CD8-positive, alpha-beta memory T cell (primary cell): ENCODE results near the gene ZNF829. TPM values are rescaled to one million over a fixed set of nuclear protein-coding genes. Genes with fewer than 3 reads are reported as not detected.

Experiments
- CTCF ChIA-PET: fragments of 350-600 bp; sonication (Branson Sonifier 250); formaldehyde crosslinking; loops from one replicate; lab custom pipeline; 2021; ENCODE audit warnings: antibody characterized with exemption; lab: Charles Lee
- POLR2A ChIA-PET: fragments of 350-600 bp; sonication (Branson Sonifier 250); formaldehyde crosslinking; loops from one replicate; lab custom pipeline; 2021; ENCODE audit warnings: antibody characterized with exemption; lab: Charles Lee
- DNase-seq, 5 donors: peaks; one replicate each; pipeline versions ENCODE4 v3.0.0 to v3.0.0-alpha.2; 2020 to 2022; ENCODE audit warnings: mixed read lengths in 1 of 5
- H3K27ac ChIP-seq: one replicate; pipeline ENCODE4 v1.7.0; 2013; ENCODE audit warnings: low read depth, mild to moderate bottlenecking, low read length, moderate library complexity
- H3K27me3 ChIP-seq: 2 replicates; pipeline ENCODE4 v1.7.0; 2013; ENCODE audit warnings: low read length, mild to moderate bottlenecking; ENCODE audit not compliant: insufficient read depth, poor library complexity, severe bottlenecking
- H3K36me3 ChIP-seq: 2 replicates; pipeline ENCODE4 v1.7.0; 2013; ENCODE audit warnings: mild to moderate bottlenecking, low read length, moderate library complexity; ENCODE audit not compliant: insufficient read depth
- H3K4me1 ChIP-seq: 2 replicates; pipeline ENCODE4 v1.7.0; 2013; ENCODE audit warnings: mild to moderate bottlenecking, low read length, moderate library complexity; ENCODE audit not compliant: insufficient read depth
- H3K4me3 ChIP-seq: 2 replicates; pipeline ENCODE4 v1.7.0; 2013; ENCODE audit warnings: mild to moderate bottlenecking, low read length
- H3K9me3 ChIP-seq: 2 replicates; pipeline ENCODE4 v1.7.0; 2013; ENCODE audit warnings: mild to moderate bottlenecking, low read length
- H3K27ac Mint-ChIP-seq, 8 donors: one replicate each; pipeline ENCODE4 v1.8.0; 2020 to 2021; ENCODE audit warnings: mixed read lengths in 8 of 8, mild to moderate bottlenecking in 6 of 8, inconsistent platforms in 3 of 8, moderate library complexity in 3 of 8
- H3K27me3 Mint-ChIP-seq, 2 donors: one replicate each; pipeline ENCODE4 v1.8.0; 2020 to 2021; ENCODE audit warnings: mixed read lengths in 2 of 2, mild to moderate bottlenecking in 1 of 2, moderate library complexity in 1 of 2
- H3K36me3 Mint-ChIP-seq, 3 donors: one replicate each; pipeline ENCODE4 v1.8.0; 2020 to 2021; ENCODE audit warnings: mixed read lengths in 3 of 3, inconsistent platforms in 1 of 3, mild to moderate bottlenecking in 1 of 3
- H3K4me1 Mint-ChIP-seq, 3 donors: one replicate each; pipeline ENCODE4 v1.8.0; 2020 to 2021; ENCODE audit warnings: mixed read lengths in 3 of 3, inconsistent platforms in 1 of 3, mild to moderate bottlenecking in 1 of 3
- H3K4me3 Mint-ChIP-seq, 7 donors: one replicate each; pipeline ENCODE4 v1.8.0; 2020 to 2021; ENCODE audit warnings: mixed read lengths in 7 of 7, mild to moderate bottlenecking in 6 of 7, moderate library complexity in 4 of 7, inconsistent platforms in 2 of 7
- H3K9me3 Mint-ChIP-seq, 5 donors: one replicate each; pipeline ENCODE4 v1.8.0; 2020 to 2022; ENCODE audit warnings: mixed read lengths in 5 of 5, mild to moderate bottlenecking in 3 of 5, moderate library complexity in 2 of 5, inconsistent platforms in 1 of 5
- polyA plus RNA-seq: library from polyadenylated mRNA; unstranded; fragments of 300-500 nt; fragmentation: Illumina TruSeq; gene quantifications from one replicate; pipeline ENCODE4 v1.2.3, GENCODE V29; 2021
- total RNA-seq, 2 experiments: library from RNA; stranded (reverse); gene quantifications; one replicate each; pipeline ENCODE4 v1.2.3, GENCODE V29; 2021

Gene ZNF829
- total and polyA plus RNA-seq, 3 experiments from 2014 or later, result 4.9 to 7.7 (median 5.9) TPM

DNA sequence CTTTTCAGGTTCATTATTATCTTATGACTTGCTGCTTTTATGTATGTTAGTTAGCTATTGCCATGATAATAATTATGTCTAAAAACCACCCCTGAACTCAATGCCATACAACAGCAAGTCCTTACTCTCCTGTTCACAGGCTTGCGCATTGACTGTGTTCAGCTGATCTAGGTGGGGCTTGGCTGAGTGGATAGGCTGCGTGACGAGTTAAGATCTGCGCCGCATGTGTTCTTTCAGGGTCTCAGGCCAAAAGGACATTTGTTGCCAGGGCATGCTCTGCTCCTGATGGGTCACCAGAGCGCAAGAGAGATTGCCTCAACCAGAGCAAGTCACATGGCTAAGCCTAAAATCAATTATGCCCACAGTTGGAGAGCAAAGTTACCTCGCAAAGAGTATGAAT, 900 bp upstream of the ZNF829 start:
- no peaks in the 10 kb centered on the region for H3K9me3 ChIP-seq
- Mint-ChIP-seq H3K4me3 (peak overlapping the region; percentile 88 to 96 (median 92)), H3K27ac (peak overlapping the region; percentile 70 to 99 (median 94)), H3K36me3 (peaks cover 31 to 66% (median 64%) of the 10 kb centered on the region in 3 donors), H3K4me1 (peaks cover 32 to 46% (median 35%) of the 10 kb centered on the region in 3 donors), H3K27me3 (no peaks in the 10 kb centered on the region), H3K9me3 (peaks cover 2 to 19% (median 8%) of the 10 kb centered on the region in 5 donors)
- H3K27me3 ChIP-seq, result no peaks in the 10 kb centered on the region
- POLR2A ChIA-PET, result no interaction called here
- CTCF ChIA-PET, result no interaction called here
- peaks cover 2% of the 10 kb centered on the region for H3K36me3 ChIP-seq
- peak overlapping the region; percentile 79 for H3K4me3 ChIP-seq
- no peak overlapping the region for H3K27ac ChIP-seq
- peaks cover 9% of the 10 kb centered on the region for H3K4me1 ChIP-seq
- DNase-seq, result no peak

GRCh38 chr19:36898422-36898821, 17.7 kb downstream of the ZNF829 start:
- ChIA-PET POLR2A (no interaction called here), CTCF (no interaction called here)
- no peaks in the 10 kb centered on the region for H3K27me3 Mint-ChIP-seq
- Histone ChIP-seq H3K4me1 (no peaks in the 10 kb centered on the region), H3K27me3 (no peaks in the 10 kb centered on the region), H3K27ac (no peak overlapping the region), H3K9me3 (peaks cover 47% of the 10 kb centered on the region), H3K4me3 (no peak overlapping the region), H3K36me3 (peaks cover 19% of the 10 kb centered on the region)
- H3K27ac Mint-ChIP-seq, result no peak overlapping the region
- no peak overlapping the region for H3K4me3 Mint-ChIP-seq
- peaks cover 61 to 92% (median 86%) of the 10 kb centered on the region in 5 donors for H3K9me3 Mint-ChIP-seq
- H3K36me3 Mint-ChIP-seq, result peaks cover 55 to 88% (median 86%) of the 10 kb centered on the region in 3 donors
- DNase-seq, result no peak
- peaks cover 0 to 2% (median 0%) of the 10 kb centered on the region in 3 donors for H3K4me1 Mint-ChIP-seq

- Histone ChIP-seq H3K9me3 (peaks cover 76% of the 10 kb centered on the region), H3K4me3 (no peak overlapping the region), H3K27ac (no peak overlapping the region), H3K4me1 (no peaks in the 10 kb centered on the region), H3K27me3 (no peaks in the 10 kb centered on the region), H3K36me3 (peaks cover 40% of the 10 kb centered on the region)
- Mint-ChIP-seq H3K9me3 (peaks cover 63 to 94% (median 91%) of the 10 kb centered on the region in 5 donors), H3K4me3 (no peak overlapping the region), H3K27ac (no peak overlapping the region), H3K36me3 (peaks cover 54 to 89% (median 81%) of the 10 kb centered on the region in 3 donors), H3K4me1 (peaks cover 0 to 2% (median 0%) of the 10 kb centered on the region in 3 donors), H3K27me3 (no peaks in the 10 kb centered on the region)
- no peak for DNase-seq
- ChIA-PET POLR2A (no interaction called here), CTCF (no interaction called here)
Measured at GRCh38 chr19:36894849-36895383, 21.2 kb downstream of the ZNF829 start.

DNA sequence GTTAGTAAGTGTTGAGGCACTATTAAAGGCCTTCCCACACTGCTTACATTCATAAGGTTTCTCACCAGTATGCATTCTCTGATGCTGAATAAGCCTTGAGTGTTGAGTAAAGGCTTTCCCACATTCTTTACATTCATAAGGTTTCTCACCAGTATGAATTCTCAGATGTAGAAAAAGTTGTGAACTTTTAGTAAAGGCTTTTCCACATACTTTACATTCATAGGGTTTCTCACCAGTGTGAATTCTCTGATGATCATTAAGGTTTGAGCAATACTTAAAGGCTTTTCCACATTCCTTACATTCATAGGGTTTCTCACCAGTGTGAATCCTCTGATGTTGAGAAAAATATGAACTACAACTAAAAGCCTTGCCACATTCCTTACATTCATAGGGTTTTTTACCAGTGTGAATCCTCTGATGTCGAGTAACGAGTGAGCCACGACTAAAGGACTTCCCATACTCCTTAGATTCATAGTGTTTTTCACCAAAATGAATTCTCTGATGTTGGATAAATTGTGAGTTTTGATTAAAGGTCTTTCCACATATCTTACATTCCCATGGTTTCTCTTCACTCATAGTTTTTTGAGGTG, 24.2 kb downstream of the ZNF829 start:
- peaks cover 74% of the 10 kb centered on the region for H3K9me3 ChIP-seq
- peak overlapping the region; percentile 28 for H3K4me3 ChIP-seq
- CTCF ChIA-PET, result no interaction called here
- H3K36me3 ChIP-seq, result peaks cover 33% of the 10 kb centered on the region
- POLR2A ChIA-PET, result no interaction called here
- peaks cover 56 to 95% (median 88%) of the 10 kb centered on the region in 5 donors for H3K9me3 Mint-ChIP-seq
- H3K4me1 Mint-ChIP-seq, result peaks cover 0 to 2% (median 0%) of the 10 kb centered on the region in 3 donors
- H3K27me3 ChIP-seq, result no peaks in the 10 kb centered on the region
- H3K27ac ChIP-seq, result no peak overlapping the region
- DNase-seq, result no peak
- peaks cover 36 to 79% (median 70%) of the 10 kb centered on the region in 3 donors for H3K36me3 Mint-ChIP-seq
- no peaks in the 10 kb centered on the region for H3K4me1 ChIP-seq
- H3K27me3 Mint-ChIP-seq, result no peaks in the 10 kb centered on the region
- no peak overlapping the region for H3K27ac Mint-ChIP-seq
- H3K4me3 Mint-ChIP-seq, result no peak overlapping the region

DNA sequence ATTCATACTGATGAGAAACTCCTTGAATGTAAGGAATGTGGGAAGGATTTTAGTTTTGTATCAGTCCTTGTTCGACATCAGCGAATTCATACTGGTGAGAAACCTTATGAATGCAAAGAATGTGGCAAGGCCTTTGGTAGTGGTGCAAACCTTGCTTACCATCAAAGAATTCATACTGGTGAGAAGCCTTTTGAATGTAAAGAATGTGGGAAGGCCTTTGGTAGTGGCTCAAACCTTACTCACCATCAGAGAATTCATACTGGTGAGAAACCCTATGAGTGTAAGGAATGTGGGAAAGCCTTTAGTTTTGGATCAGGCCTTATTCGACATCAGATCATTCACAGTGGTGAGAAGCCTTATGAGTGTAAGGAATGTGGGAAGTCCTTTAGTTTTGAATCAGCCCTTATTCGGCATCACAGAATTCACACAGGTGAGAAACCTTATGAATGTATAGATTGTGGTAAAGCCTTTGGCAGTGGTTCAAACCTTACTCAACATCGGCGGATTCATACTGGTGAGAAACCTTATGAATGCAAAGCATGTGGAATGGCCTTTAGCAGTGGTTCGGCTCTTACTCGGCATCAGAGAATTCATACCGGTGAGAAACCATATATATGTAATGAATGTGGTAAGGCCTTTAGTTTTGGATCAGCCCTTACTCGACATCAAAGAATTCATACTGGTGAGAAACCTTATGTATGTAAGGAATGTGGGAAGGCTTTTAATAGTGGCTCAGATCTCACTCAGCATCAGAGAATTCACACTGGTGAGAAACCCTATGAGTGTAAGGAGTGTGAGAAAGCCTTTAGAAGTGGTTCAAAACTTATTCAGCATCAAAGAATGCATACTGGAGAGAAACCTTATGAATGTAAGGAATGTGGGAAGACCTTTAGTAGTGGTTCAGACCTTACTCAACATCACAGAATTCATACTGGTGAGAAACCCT, 38.8 kb downstream of the ZNF829 start:
- H3K4me3 ChIP-seq, result peak overlapping the region; percentile 2
- H3K36me3 Mint-ChIP-seq, result peaks cover 41 to 74% (median 73%) of the 10 kb centered on the region in 3 donors
- no peaks in the 10 kb centered on the region for H3K4me1 ChIP-seq
- DNase-seq, result no peak
- H3K4me3 Mint-ChIP-seq, result no peak overlapping the region
- H3K27ac ChIP-seq, result no peak overlapping the region
- CTCF ChIA-PET, result no interaction called here
- no peak overlapping the region for H3K27ac Mint-ChIP-seq
- POLR2A ChIA-PET, result no interaction called here
- H3K9me3 Mint-ChIP-seq, result peaks cover 44 to 87% (median 84%) of the 10 kb centered on the region in 5 donors
- peaks cover 33% of the 10 kb centered on the region for H3K36me3 ChIP-seq
- H3K27me3 ChIP-seq, result no peaks in the 10 kb centered on the region
- H3K9me3 ChIP-seq, result peaks cover 59% of the 10 kb centered on the region
- no peaks in the 10 kb centered on the region for H3K27me3 Mint-ChIP-seq
- no peaks in the 10 kb centered on the region for H3K4me1 Mint-ChIP-seq

- H3K9me3 Mint-ChIP-seq, result peaks cover 5 to 20% (median 13%) of the 10 kb centered on the region in 5 donors
- H3K27me3 ChIP-seq, result no peaks in the 10 kb centered on the region
- H3K4me1 ChIP-seq, result peaks cover 18% of the 10 kb centered on the region
- H3K9me3 ChIP-seq, result no peaks in the 10 kb centered on the region
- peak overlapping the region in 2 of 8 donors; percentile 48 to 58 for H3K27ac Mint-ChIP-seq
- no peak overlapping the region for H3K27ac ChIP-seq
- H3K4me3 ChIP-seq, result peak overlapping the region; percentile 91
- ChIA-PET CTCF (no interaction called here), POLR2A (interaction anchor here (0.6 to 1.1 kb wide), 4 partner anchors 14 to 324 kb away, joined by 3 to 14 read pairs (median 3); partner anchors contain the start of gene ZNF260)
- peaks cover 21 to 36% (median 30%) of the 10 kb centered on the region in 3 donors for H3K36me3 Mint-ChIP-seq
- H3K27me3 Mint-ChIP-seq, result no peaks in the 10 kb centered on the region
- no peak overlapping the region for H3K4me3 Mint-ChIP-seq
- peaks cover 10% of the 10 kb centered on the region for H3K36me3 ChIP-seq
- H3K4me1 Mint-ChIP-seq, result peaks cover 5 to 32% (median 19%) of the 10 kb centered on the region in 3 donors
- DNase-seq, result no peak
Measured at GRCh38 chr19:36851898-36852297, 64.2 kb downstream of the ZNF829 start.

GRCh38 chr19:36850559-36851442, 65.3 kb downstream of the ZNF829 start, which contains the start of gene ZNF345:
Gene ZNF345, plus strand, starts transcription at chr19:36850876. Its CDS starts 25,955 bp downstream, at chr19:36876831.
- peaks cover 18% of the 10 kb centered on the region for H3K4me1 ChIP-seq
- Mint-ChIP-seq H3K36me3 (peaks cover 19 to 33% (median 23%) of the 10 kb centered on the region in 3 donors), H3K4me1 (peaks cover 11 to 30% (median 19%) of the 10 kb centered on the region in 3 donors), H3K4me3 (no peak within 1 kb of the TSS), H3K27me3 (no peaks in the 10 kb centered on the region), H3K27ac (no peak within 1 kb of the TSS), H3K9me3 (peaks cover 3 to 11% (median 6%) of the 10 kb centered on the region in 5 donors)
- DNase-seq, result peak; percentile 75 to 91 (median 85)
- peak within 1 kb of the TSS; percentile 91 for H3K4me3 ChIP-seq
- ChIA-PET POLR2A (interaction anchor here (0.8 to 2.6 kb wide), 8 partner anchors 12 to 656 kb away, joined by 3 to 49 read pairs (median 6); partner anchors contain the start of genes ZNF146, ZNF260, ZNF382 and ZNF565), CTCF (interaction anchor here (1.0 to 2.3 kb wide), 3 partner anchors 13 to 321 kb away, joined by 4 to 17 read pairs (median 5); partner anchors contain the start of genes ZNF585A and ZNF790)
- peaks cover 3% of the 10 kb centered on the region for H3K36me3 ChIP-seq
- H3K9me3 ChIP-seq, result no peaks in the 10 kb centered on the region
- no peaks in the 10 kb centered on the region for H3K27me3 ChIP-seq
- peak within 1 kb of the TSS; percentile 68 for H3K27ac ChIP-seq
